ENCODE data around the gene ELF2. TPM values are rescaled to one million over a fixed set of nuclear protein-coding genes. Genes with fewer than 3 reads are reported as not detected.
"Not testable (repeated sequence)": the region's sequence is repeated elsewhere in the genome, so short reads cannot be mapped to it uniquely, and the experiment has no call there.

Gene ELF2
- total RNA-seq, 3 donors from 2014 or later: 59.4 to 106 (median 67.2) TPM

DNA sequence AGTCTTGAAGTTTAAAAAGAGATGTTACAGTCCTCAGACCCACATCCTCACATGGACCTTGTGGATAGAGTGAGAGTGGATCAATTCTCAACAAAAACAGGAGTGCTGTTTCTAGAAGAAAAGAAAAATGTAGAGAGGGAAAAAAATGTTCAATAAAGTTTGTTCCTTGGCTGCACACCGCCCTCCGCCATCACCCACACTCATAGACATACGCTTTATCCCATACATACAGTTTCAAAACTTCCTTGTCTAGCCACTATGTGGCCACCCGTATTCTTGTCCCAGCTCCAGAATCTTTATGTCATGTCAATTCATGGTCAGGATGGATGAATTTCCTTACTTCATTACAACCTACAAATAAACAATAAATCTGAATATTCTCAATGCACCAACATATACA, 23.5 kb upstream of the ELF2 start:
- Histone ChIP-seq H3K27me3 (no peaks in the 10 kb centered on the region), H3K4me3 (no peak overlapping the region), H3K4me1 (no peaks in the 10 kb centered on the region), H3K36me3 (no peaks in the 10 kb centered on the region), H3K27ac (no peak overlapping the region), H3K9me3 (no peaks in the 10 kb centered on the region)
- TF ChIP-seq, protein P1, sequence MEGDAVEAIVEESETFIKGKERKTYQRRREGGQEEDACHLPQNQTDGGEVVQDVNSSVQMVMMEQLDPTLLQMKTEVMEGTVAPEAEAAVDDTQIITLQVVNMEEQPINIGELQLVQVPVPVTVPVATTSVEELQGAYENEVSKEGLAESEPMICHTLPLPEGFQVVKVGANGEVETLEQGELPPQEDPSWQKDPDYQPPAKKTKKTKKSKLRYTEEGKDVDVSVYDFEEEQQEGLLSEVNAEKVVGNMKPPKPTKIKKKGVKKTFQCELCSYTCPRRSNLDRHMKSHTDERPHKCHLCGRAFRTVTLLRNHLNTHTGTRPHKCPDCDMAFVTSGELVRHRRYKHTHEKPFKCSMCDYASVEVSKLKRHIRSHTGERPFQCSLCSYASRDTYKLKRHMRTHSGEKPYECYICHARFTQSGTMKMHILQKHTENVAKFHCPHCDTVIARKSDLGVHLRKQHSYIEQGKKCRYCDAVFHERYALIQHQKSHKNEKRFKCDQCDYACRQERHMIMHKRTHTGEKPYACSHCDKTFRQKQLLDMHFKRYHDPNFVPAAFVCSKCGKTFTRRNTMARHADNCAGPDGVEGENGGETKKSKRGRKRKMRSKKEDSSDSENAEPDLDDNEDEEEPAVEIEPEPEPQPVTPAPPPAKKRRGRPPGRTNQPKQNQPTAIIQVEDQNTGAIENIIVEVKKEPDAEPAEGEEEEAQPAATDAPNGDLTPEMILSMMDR (IDR thresholded peaks at IDR 0.05): no peak
- TF ChIP-seq POLR2A (IDR thresholded peaks at IDR 0.05): no peak
- TF ChIP-seq POLR2AphosphoS5 (IDR thresholded peaks at IDR 0.05): no peak
- DNase-seq (ENCODE audit: low spot score in 2 of 2): no peak
- intact Hi-C loops (cut with DNase I; ENCODE audit: low total_unique reads): no loop called here

- H3K27ac ChIP-seq: no peak overlapping the region
- H3K9me3 ChIP-seq: no peaks in the 10 kb centered on the region
- TF ChIP-seq POLR2A (IDR thresholded peaks at IDR 0.05) (no peak), POLR2AphosphoS5 (IDR thresholded peaks at IDR 0.05) (no peak)
- TF ChIP-seq, protein P1 (IDR thresholded peaks at IDR 0.05): no peak
- H3K4me3 ChIP-seq: no peak overlapping the region
- H3K36me3 ChIP-seq: no peaks in the 10 kb centered on the region
- no peaks in the 10 kb centered on the region for H3K4me1 ChIP-seq
- no peak for DNase-seq (ENCODE audit: low spot score in 2 of 2)
- intact Hi-C loops (cut with DNase I; ENCODE audit: low total_unique reads): no loop called here
- H3K27me3 ChIP-seq: no peaks in the 10 kb centered on the region
These were observed 23.1 kb upstream of the ELF2 start for GRCh38 chr4:139200102-139200501.

- H3K27ac ChIP-seq; H3K27me3 ChIP-seq; intact Hi-C loops (cut with DNase I; ENCODE audit: low total_unique reads); H3K4me3 ChIP-seq; DNase-seq (ENCODE audit: low spot score in 2 of 2); H3K4me1 ChIP-seq; H3K36me3 ChIP-seq; H3K9me3 ChIP-seq: not testable (repeated sequence)
These were observed 20.2 kb upstream of the ELF2 start for GRCh38 chr4:139197214-139197613.

DNA sequence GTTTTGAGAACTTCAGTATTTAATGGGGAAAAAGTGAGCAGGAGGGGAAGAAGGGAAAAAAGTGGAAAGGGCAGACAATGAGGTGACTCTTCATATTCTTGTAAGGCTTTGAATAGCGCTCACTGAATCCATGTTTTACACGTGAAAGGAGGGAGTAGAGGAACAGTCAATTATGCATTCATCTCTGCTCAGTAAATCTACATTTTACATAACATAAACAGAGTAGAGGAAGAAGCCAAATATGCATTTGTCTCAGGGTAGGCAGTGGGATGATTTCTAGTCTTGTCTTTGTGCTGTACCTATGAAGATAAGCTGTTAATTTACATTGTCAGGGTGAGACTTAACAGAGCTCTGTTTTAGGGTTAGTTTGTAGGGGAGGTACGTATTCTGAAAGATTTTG, 19.4 kb upstream of the ELF2 start:
- Histone ChIP-seq H3K27ac (no peak overlapping the region), H3K9me3 (no peaks in the 10 kb centered on the region), H3K4me3 (no peak overlapping the region), H3K4me1 (no peaks in the 10 kb centered on the region), H3K36me3 (no peaks in the 10 kb centered on the region), H3K27me3 (no peaks in the 10 kb centered on the region)
- intact Hi-C loops (cut with DNase I; ENCODE audit: low total_unique reads): no loop called here
- no peak for TF ChIP-seq POLR2AphosphoS5 (IDR thresholded peaks at IDR 0.05)
- TF ChIP-seq, protein P1 (IDR thresholded peaks at IDR 0.05): no peak
- no peak for TF ChIP-seq POLR2A (IDR thresholded peaks at IDR 0.05)
- DNase-seq (ENCODE audit: low spot score in 2 of 2): no peak

GRCh38 chr4:139191373-139191772, 14.4 kb upstream of the ELF2 start:
- Histone ChIP-seq H3K4me3 (no peak overlapping the region), H3K27ac (no peak overlapping the region), H3K36me3 (no peaks in the 10 kb centered on the region), H3K9me3 (no peaks in the 10 kb centered on the region), H3K27me3 (no peaks in the 10 kb centered on the region), H3K4me1 (no peaks in the 10 kb centered on the region)
- TF ChIP-seq, protein P1 (IDR thresholded peaks at IDR 0.05): no peak
- TF ChIP-seq POLR2A (IDR thresholded peaks at IDR 0.05) (no peak), POLR2AphosphoS5 (IDR thresholded peaks at IDR 0.05) (no peak)
- DNase-seq (ENCODE audit: low spot score in 2 of 2): no peak
- intact Hi-C loops (cut with DNase I; ENCODE audit: low total_unique reads): no loop called here

DNA sequence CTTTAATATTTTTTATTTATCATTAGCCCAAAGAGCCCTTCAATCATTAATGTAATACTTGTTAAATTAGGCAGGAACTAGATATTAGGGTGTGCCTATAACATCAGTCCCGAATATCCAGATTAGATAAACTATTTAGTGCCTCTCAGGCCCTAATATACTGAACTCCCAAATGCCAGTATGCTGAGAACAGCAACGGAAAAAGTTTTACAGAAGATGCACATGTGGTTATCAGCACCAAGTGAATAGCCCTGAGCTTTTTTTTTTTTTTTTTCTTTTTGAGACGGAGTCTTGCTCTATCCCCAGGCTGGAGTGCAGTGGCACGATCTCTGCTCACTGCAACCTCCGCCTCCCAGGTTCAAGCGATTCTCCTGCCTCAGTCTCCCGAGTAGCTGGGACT, 13.0 kb upstream of the ELF2 start:
- Histone ChIP-seq H3K4me1 (no peaks in the 10 kb centered on the region), H3K9me3 (no peaks in the 10 kb centered on the region), H3K27ac (no peak overlapping the region), H3K36me3 (no peaks in the 10 kb centered on the region), H3K27me3 (no peaks in the 10 kb centered on the region), H3K4me3 (no peak overlapping the region)
- intact Hi-C loops (cut with DNase I; ENCODE audit: low total_unique reads): no loop called here
- TF ChIP-seq, protein P1 (IDR thresholded peaks at IDR 0.05): no peak
- TF ChIP-seq POLR2AphosphoS5 (IDR thresholded peaks at IDR 0.05) (no peak), POLR2A (IDR thresholded peaks at IDR 0.05) (no peak)
- DNase-seq (ENCODE audit: low spot score in 2 of 2): no peak

All from breast epithelium (tissue), 4 donors.